ENCODE results near the gene PPIL6.

The PPIL6 gene

GRCh38 chr6:109397020-109397419 is 43.4 kb downstream of the PPIL6 start:
- H3K4me3 ChIP-seq (ENCODE audit: low read depth, low read length) = no peak overlapping the region
- TF ChIP-seq CTCF (IDR thresholded peaks at IDR 0.05; ENCODE audit: borderline replicate concordance, insufficient read depth, low read depth, low read length) = no peak

- TF ChIP-seq CTCF (IDR thresholded peaks at IDR 0.05; ENCODE audit: borderline replicate concordance, insufficient read depth, low read depth, low read length) = no peak
- no peak overlapping the region for H3K4me3 ChIP-seq (ENCODE audit: low read depth, low read length)
Measured at GRCh38 chr6:109396046-109396718, 44.2 kb downstream of the PPIL6 start.

GRCh38 chr6:109393886-109394281 is 46.5 kb downstream of the PPIL6 start:
- H3K4me3 ChIP-seq (ENCODE audit: low read depth, low read length) = no peak overlapping the region
- no peak for TF ChIP-seq CTCF (IDR thresholded peaks at IDR 0.05; ENCODE audit: borderline replicate concordance, insufficient read depth, low read depth, low read length)

GRCh38 chr6:109393157-109393885 is 47.1 kb downstream of the PPIL6 start:
- no peak for TF ChIP-seq CTCF (IDR thresholded peaks at IDR 0.05; ENCODE audit: borderline replicate concordance, insufficient read depth, low read depth, low read length)
- H3K4me3 ChIP-seq (ENCODE audit: low read depth, low read length) = no peak overlapping the region

GRCh38 chr6:109389650-109390274 is 50.7 kb downstream of the PPIL6 start:
- TF ChIP-seq CTCF (IDR thresholded peaks at IDR 0.05; ENCODE audit: borderline replicate concordance, insufficient read depth, low read depth, low read length) = no peak

GRCh38 chr6:109388265-109388664 is 52.2 kb downstream of the PPIL6 start:
- TF ChIP-seq CTCF (IDR thresholded peaks at IDR 0.05; ENCODE audit: borderline replicate concordance, insufficient read depth, low read depth, low read length) = no peak

More at GRCh38 chr6:109389650-109390274, 50.7 kb downstream of the PPIL6 start:
- H3K4me3 ChIP-seq (ENCODE audit: low read depth, low read length) = no peak overlapping the region

More at GRCh38 chr6:109388265-109388664, 52.2 kb downstream of the PPIL6 start:
- no peak overlapping the region for H3K4me3 ChIP-seq (ENCODE audit: low read depth, low read length)

All from GM12875 (cell line).